ENCODE results near the gene ARVCF. TPM values are rescaled to one million over a fixed set of nuclear protein-coding genes. Genes with fewer than 3 reads are reported as not detected.

The ARVCF gene
- total and polyA plus RNA-seq, 9 of the 15 experiments (the other 6 are each of a cell fraction or from before 2014, with no cell fraction given): 0.03 to 97.4 (median 15.6) TPM

GRCh38 chr22:19994851-19995610 is 21.6 kb downstream of the ARVCF start (continued):
- TF ChIP-seq SRF (CRISPR knock-in tag; IDR thresholded peaks at IDR 0.05) (peak in 1 of 2 experiments; percentile 24; a peak in 1 of 4 replicates), NFYB (IDR thresholded peaks at IDR 0.05; ENCODE audit: extremely low read depth, insufficient read length) (no peak), FOXK2 (conservative IDR thresholded peaks at IDR 0.05 in 1 of 2, IDR thresholded peaks at IDR 0.05 in 1 of 2; ENCODE audit: low read depth in 2 of 2) (no peak), HOXB6 (CRISPR knock-in tag; IDR thresholded peaks at IDR 0.05; ENCODE audit: borderline replicate concordance) (no peak), HDAC8 (tag; IDR thresholded peaks at IDR 0.05) (no peak), TBL1XR1 (IDR thresholded peaks at IDR 0.05; ENCODE audit: low read length in 2 of 2) (no peak), ZNF316 (IDR thresholded peaks at IDR 0.05) (peak; percentile 25; the same call in 1 of the 2 replicates), MCM5 (IDR thresholded peaks at IDR 0.05; ENCODE audit: low read depth) (no peak), ADNP (tag; IDR thresholded peaks at IDR 0.05) (no peak), ZNF197 (CRISPR knock-in tag; IDR thresholded peaks at IDR 0.05; ENCODE audit: low read depth) (no peak), SMARCE1 (IDR thresholded peaks at IDR 0.05) (0 out of 2 replicates have a peak, but pooled peaks have one; percentile 44), TSC22D4 (tag; IDR thresholded peaks at IDR 0.05) (peak; percentile 93), KLF16 (IDR thresholded peaks at IDR 0.05) (no peak), DDX20 (tag; IDR thresholded peaks at IDR 0.05; ENCODE audit: low read depth) (no peak), NFE2 (IDR thresholded peaks at IDR 0.05; ENCODE audit: low read depth) (no peak), NR3C1 (CRISPR knock-in tag; IDR thresholded peaks at IDR 0.05) (no peak), MCM2 (IDR thresholded peaks at IDR 0.05; ENCODE audit: low read depth) (no peak), CREBBP (IDR thresholded peaks at IDR 0.05; ENCODE audit: low read depth, low read length) (no peak), ZNF263 (CRISPR knock-in tag; IDR thresholded peaks at IDR 0.05; ENCODE audit: borderline replicate concordance) (no peak), ZNF280A (IDR thresholded peaks at IDR 0.05; ENCODE audit: low read depth, partially characterized antibody) (peak; percentile 65), EGR1 (conservative IDR thresholded peaks at IDR 0.05) (peak; percentile 94), RREB1 (CRISPR knock-in tag; IDR thresholded peaks at IDR 0.05) (0 out of 2 replicates have a peak, but pooled peaks have one; percentile 34), ARHGAP35 (IDR thresholded peaks at IDR 0.05; ENCODE audit: partially characterized antibody) (peak; percentile 74), IFI16 (CRISPR knock-in tag; IDR thresholded peaks at IDR 0.05) (no peak)

Data from K562 (cell line).